K562 (cell line): ENCODE data around the gene RNF145. TPM values are rescaled to one million over a fixed set of nuclear protein-coding genes. Genes with fewer than 3 reads are reported as not detected.

Experiments used
- DMBX1 ChIP-seq: fragments of 250-450 bp; sonication (Bioruptor Pico); IDR thresholded peaks from 2 replicates; pipeline ENCODE4 v1.8.0; 2022; ENCODE audit warnings: inconsistent platforms, mild to moderate bottlenecking, moderate library complexity, borderline replicate concordance
- ELF2 ChIP-seq: fragments of 250-450 bp; sonication (Bioruptor Pico); IDR thresholded peaks from 2 replicates; pipeline ENCODE4 v1.5.0; 2021; ENCODE audit warnings: mild to moderate bottlenecking
- ETV1 ChIP-seq: fragments of 450-650 bp; conservative IDR thresholded peaks from 2 replicates; pipeline ENCODE4 v1.6.1; 2016; ENCODE audit warnings: missing genetic modification characterization, control low read depth, low read depth, missing compliant biosample characterization
- HDAC8 ChIP-seq: fragments of 450-650 bp; IDR thresholded peaks from 2 replicates; pipeline ENCODE4 v1.6.1; 2016; ENCODE audit warnings: mild to moderate bottlenecking, missing genetic modification characterization, moderate library complexity, missing compliant biosample characterization
- NFE2L1 ChIP-seq: fragments of 450-650 bp; IDR thresholded peaks from 2 replicates; pipeline ENCODE4 v1.6.1; 2016; ENCODE audit warnings: missing genetic modification characterization, low read depth, mild to moderate bottlenecking, missing compliant biosample characterization, moderate library complexity, borderline replicate concordance
- NFIX ChIP-seq: fragments of 250-450 bp; sonication (Bioruptor Pico); IDR thresholded peaks from 2 replicates; pipeline ENCODE4 v1.4.0; 2020; ENCODE audit warnings: low read depth, mild to moderate bottlenecking, moderate library complexity
- NFRKB ChIP-seq: fragments of 450-650 bp; IDR thresholded peaks from 2 replicates; pipeline ENCODE4 v1.6.1; 2016; ENCODE audit warnings: low read depth
- NR2C1 ChIP-seq, 2 experiments: fragments of 450-650 bp; IDR thresholded peaks; 2 replicates each; pipeline ENCODE4 v1.6.1; 2017; ENCODE audit warnings: mild to moderate bottlenecking in 2 of 2, antibody characterized with exemption in 1 of 2, inconsistent platforms in 1 of 2, missing compliant biosample characterization in 1 of 2, missing genetic modification characterization in 1 of 2
- RBM15 ChIP-seq: fragments of 200-400 bp; formaldehyde crosslinking; IDR thresholded peaks from 2 replicates; pipeline ENCODE4 v1.6.1; 2018; ENCODE audit warnings: mild to moderate bottlenecking, low read length, moderate library complexity; ENCODE audit not compliant: insufficient read depth
- SPI1 ChIP-seq: IDR thresholded peaks from 2 replicates; pipeline ENCODE4 v1.6.1; 2011; ENCODE audit warnings: low read depth, low read length, control low read depth, borderline replicate concordance
- STAT6 ChIP-seq: sonication (generic); formaldehyde crosslinking; IDR thresholded peaks from 2 replicates; pipeline ENCODE4 v1.8.1; 2023; ENCODE audit warnings: mild to moderate bottlenecking, missing genetic modification reagents
- ZNF146 ChIP-seq: IDR thresholded peaks from one replicate; pipeline ENCODE4 v1.6.1; 2018; ENCODE audit warnings: missing compliant biosample characterization; ENCODE audit not compliant: unreplicated experiment
- ZNF175 ChIP-seq: fragments of 200-800 bp; sonication (Bioruptor generic); IDR thresholded peaks from 2 replicates; pipeline ENCODE4 v1.6.1; 2016; ENCODE audit warnings: low read depth, mild to moderate bottlenecking, missing genetic modification characterization, missing compliant biosample characterization
- ZNF518B ChIP-seq: fragments of 250-450 bp; sonication (Bioruptor Pico); IDR thresholded peaks from 2 replicates; pipeline ENCODE4 v1.5.0; 2021; ENCODE audit warnings: mild to moderate bottlenecking, moderate library complexity
- ZNF583 ChIP-seq: fragments of 250-450 bp; sonication (Bioruptor Pico); IDR thresholded peaks from 2 replicates; pipeline ENCODE4 v1.4.0; 2020
- polyA plus RNA-seq, 8 experiments: library from polyadenylated mRNA; depleted of rRNA in 4 of 8; stranded (reverse) in 5 of 8; unstranded in 3 of 8; fragments of >200 nt; fragmentation: Nextera tagmentation in 2 of 8; fragmentation: Illumina TruSeq in 1 of 8; extraction: Ambion mirVana in 2 of 8; extraction: Trizol in 1 of 8; gene quantifications; 2 replicates each; pipeline versions ENCODE4 v1.2.1 to v1.2.3, GENCODE V29; 2011 to 2014; ENCODE audit warnings: inconsistent platforms in 1 of 8, missing spikeins in 1 of 8
- total RNA-seq, 7 experiments: library from RNA; depleted of rRNA in 6 of 7; stranded (reverse); fragments of >200 nt in 6 of 7; fragmentation: Illumina TruSeq in 2 of 7; extraction: Trizol in 2 of 7; gene quantifications; 2 replicates each; pipeline versions ENCODE4 v1.2.1 to v1.2.3, GENCODE V29; 2011 to 2021; ENCODE audit warnings: low replicate concordance in 1 of 7
- TF ChIP-seq, protein P1 (sequence below): fragments of 250-450 bp; sonication (Bioruptor Pico); IDR thresholded peaks from 2 replicates; pipeline ENCODE4 v1.4.0; 2020; ENCODE audit warnings: mild to moderate bottlenecking, moderate library complexity
- TF ChIP-seq, protein P2 (sequence below), 2 experiments: IDR thresholded peaks; 2 replicates each; pipeline ENCODE4 v1.6.1; 2011; ENCODE audit warnings: borderline replicate concordance in 1 of 2, control low read depth in 1 of 2, low read depth in 1 of 2, low read length in 1 of 2, mild to moderate bottlenecking in 1 of 2, mixed read lengths in 1 of 2, moderate library complexity in 1 of 2; ENCODE audit not compliant: insufficient read depth in 1 of 2, insufficient read length in 1 of 2, poor library complexity in 1 of 2, severe bottlenecking in 1 of 2; ENCODE audit errors: extremely low read depth in 1 of 2

RNF145 gene
- total and polyA plus RNA-seq, 9 of the 15 experiments (the other 6 are each of a cell fraction or from before 2014, with no cell fraction given), result 13.6 to 40.7 (median 25.4) TPM

DNA sequence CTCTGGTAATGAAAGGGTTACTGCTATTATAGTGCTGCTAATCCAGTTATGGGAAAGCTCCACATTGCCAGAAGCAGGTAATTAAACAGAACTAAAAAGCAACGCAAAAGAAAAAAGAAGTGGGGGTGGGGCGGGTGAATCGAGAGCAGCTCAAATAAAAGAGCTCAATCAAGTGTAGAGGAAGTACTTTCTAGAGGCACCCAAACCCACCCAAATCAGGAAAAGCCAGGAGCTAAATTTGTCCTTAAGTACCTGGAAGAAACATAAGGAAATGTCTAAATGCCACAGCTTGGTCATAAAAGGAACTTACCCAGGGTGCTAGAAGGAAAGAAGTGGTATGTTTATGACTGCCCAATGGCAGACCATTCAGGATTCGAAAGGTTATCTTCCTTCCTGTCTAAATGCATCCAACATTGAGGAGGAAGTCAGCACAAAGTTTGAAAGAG is 2.4 kb upstream of the RNF145 start (continued):
- no peak for TF ChIP-seq STAT6
- peak; percentile 25; the same call in 1 of the 2 replicates for TF ChIP-seq NFRKB
- TF ChIP-seq ZNF175 (CRISPR knock-in tag), result 0 out of 2 replicates have a peak, but pooled peaks have one; percentile 22
- TF ChIP-seq NFIX, result no peak
- TF ChIP-seq, protein P1, sequence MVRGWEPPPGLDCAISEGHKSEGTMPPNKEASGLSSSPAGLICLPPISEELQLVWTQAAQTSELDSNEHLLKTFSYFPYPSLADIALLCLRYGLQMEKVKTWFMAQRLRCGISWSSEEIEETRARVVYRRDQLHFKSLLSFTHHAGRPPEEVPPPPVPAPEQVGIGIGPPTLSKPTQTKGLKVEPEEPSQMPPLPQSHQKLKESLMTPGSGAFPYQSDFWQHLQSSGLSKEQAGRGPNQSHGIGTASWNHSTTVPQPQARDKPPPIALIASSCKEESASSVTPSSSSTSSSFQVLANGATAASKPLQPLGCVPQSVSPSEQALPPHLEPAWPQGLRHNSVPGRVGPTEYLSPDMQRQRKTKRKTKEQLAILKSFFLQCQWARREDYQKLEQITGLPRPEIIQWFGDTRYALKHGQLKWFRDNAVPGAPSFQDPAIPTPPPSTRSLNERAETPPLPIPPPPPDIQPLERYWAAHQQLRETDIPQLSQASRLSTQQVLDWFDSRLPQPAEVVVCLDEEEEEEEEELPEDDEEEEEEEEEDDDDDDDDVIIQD, result no peak
- TF ChIP-seq, protein P2, sequence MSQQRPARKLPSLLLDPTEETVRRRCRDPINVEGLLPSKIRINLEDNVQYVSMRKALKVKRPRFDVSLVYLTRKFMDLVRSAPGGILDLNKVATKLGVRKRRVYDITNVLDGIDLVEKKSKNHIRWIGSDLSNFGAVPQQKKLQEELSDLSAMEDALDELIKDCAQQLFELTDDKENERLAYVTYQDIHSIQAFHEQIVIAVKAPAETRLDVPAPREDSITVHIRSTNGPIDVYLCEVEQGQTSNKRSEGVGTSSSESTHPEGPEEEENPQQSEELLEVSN (IDR thresholded peaks at IDR 0.05; ENCODE audit: borderline replicate concordance in 1 of 2, extremely low read depth in 1 of 2, insufficient read depth in 1 of 2, insufficient read length in 1 of 2, low read depth in 1 of 2, low read length in 1 of 2, poor library complexity in 1 of 2, severe bottlenecking in 1 of 2), result no peak
- no peak for TF ChIP-seq NFE2L1 (tag)
- 0 out of 2 replicates have a peak, but pooled peaks have one; percentile 18 for TF ChIP-seq ELF2 (CRISPR knock-in tag)
- TF ChIP-seq SPI1, result no peak; the same call in 1 of the 2 replicates
- TF ChIP-seq ETV1 (tag), result 0 out of 2 replicates have a peak, but pooled peaks have one; percentile 7
- TF ChIP-seq DMBX1, result peak; percentile 39; the same call in 1 of the 2 replicates
- TF ChIP-seq ZNF518B (CRISPR knock-in tag), result no peak
- TF ChIP-seq RBM15, result no peak
- no peak for TF ChIP-seq ZNF146 (CRISPR knock-in tag)
- no peak for TF ChIP-seq NR2C1 (IDR thresholded peaks at IDR 0.05)
- TF ChIP-seq NR2C1 (tag; IDR thresholded peaks at IDR 0.05), result 0 out of 2 replicates have a peak, but pooled peaks have one; percentile 10
- 0 out of 2 replicates have a peak, but pooled peaks have one; percentile 42 for TF ChIP-seq ZNF583
- TF ChIP-seq HDAC8 (tag), result 0 out of 2 replicates have a peak, but pooled peaks have one; percentile 50
